ENCODE measurements around the gene NTNG1.

NTNG1 gene

GRCh38 chr1:107407011-107407410, 266.2 kb downstream of the NTNG1 start:
- TF ChIP-seq SIN3A (IDR thresholded peaks at IDR 0.05; ENCODE audit: borderline replicate concordance, insufficient read depth, low read length) (no peak), TAF1 (IDR thresholded peaks at IDR 0.05; ENCODE audit: borderline replicate concordance, insufficient read depth, low read length) (no peak), POLR2AphosphoS5 (IDR thresholded peaks at IDR 0.05; ENCODE audit: low read depth, low read length) (no peak), REST (IDR thresholded peaks at IDR 0.05; ENCODE audit: insufficient read depth in 1 of 2, low read depth in 2 of 2, low read length in 2 of 2) (no peak), FOXP2 (optimal IDR thresholded peaks at IDR 0.05; ENCODE audit: borderline replicate concordance, extremely low read depth, extremely low read length, insufficient read depth) (no peak)

GRCh38 chr1:107413546-107413945, 272.7 kb downstream of the NTNG1 start:
- TF ChIP-seq FOXP2 (optimal IDR thresholded peaks at IDR 0.05; ENCODE audit: borderline replicate concordance, extremely low read depth, extremely low read length, insufficient read depth) = no peak
- no peak for TF ChIP-seq TAF1 (IDR thresholded peaks at IDR 0.05; ENCODE audit: borderline replicate concordance, insufficient read depth, low read length)
- no peak for TF ChIP-seq POLR2AphosphoS5 (IDR thresholded peaks at IDR 0.05; ENCODE audit: low read depth, low read length)
- no peak for TF ChIP-seq REST (IDR thresholded peaks at IDR 0.05; ENCODE audit: insufficient read depth in 1 of 2, low read depth in 2 of 2, low read length in 2 of 2)
- no peak for TF ChIP-seq SIN3A (IDR thresholded peaks at IDR 0.05; ENCODE audit: borderline replicate concordance, insufficient read depth, low read length)

- TF ChIP-seq REST (IDR thresholded peaks at IDR 0.05; ENCODE audit: insufficient read depth in 1 of 2, low read depth in 2 of 2, low read length in 2 of 2) = no peak
- TF ChIP-seq SIN3A (IDR thresholded peaks at IDR 0.05; ENCODE audit: borderline replicate concordance, insufficient read depth, low read length) = no peak
- no peak for TF ChIP-seq TAF1 (IDR thresholded peaks at IDR 0.05; ENCODE audit: borderline replicate concordance, insufficient read depth, low read length)
- no peak for TF ChIP-seq POLR2AphosphoS5 (IDR thresholded peaks at IDR 0.05; ENCODE audit: low read depth, low read length)
- no peak for TF ChIP-seq FOXP2 (optimal IDR thresholded peaks at IDR 0.05; ENCODE audit: borderline replicate concordance, extremely low read depth, extremely low read length, insufficient read depth)
Measured at GRCh38 chr1:107413951-107414350, 273.1 kb downstream of the NTNG1 start.

GRCh38 chr1:107414550-107414949, 273.7 kb downstream of the NTNG1 start:
- no peak for TF ChIP-seq FOXP2 (optimal IDR thresholded peaks at IDR 0.05; ENCODE audit: borderline replicate concordance, extremely low read depth, extremely low read length, insufficient read depth)
- no peak for TF ChIP-seq TAF1 (IDR thresholded peaks at IDR 0.05; ENCODE audit: borderline replicate concordance, insufficient read depth, low read length)

GRCh38 chr1:107415241-107415640, 274.4 kb downstream of the NTNG1 start:
- TF ChIP-seq SIN3A (IDR thresholded peaks at IDR 0.05; ENCODE audit: borderline replicate concordance, insufficient read depth, low read length) = no peak
- no peak for TF ChIP-seq POLR2AphosphoS5 (IDR thresholded peaks at IDR 0.05; ENCODE audit: low read depth, low read length)
- no peak for TF ChIP-seq FOXP2 (optimal IDR thresholded peaks at IDR 0.05; ENCODE audit: borderline replicate concordance, extremely low read depth, extremely low read length, insufficient read depth)

- TF ChIP-seq TAF1 (IDR thresholded peaks at IDR 0.05; ENCODE audit: borderline replicate concordance, insufficient read depth, low read length) (no peak), POLR2AphosphoS5 (IDR thresholded peaks at IDR 0.05; ENCODE audit: low read depth, low read length) (no peak), FOXP2 (optimal IDR thresholded peaks at IDR 0.05; ENCODE audit: borderline replicate concordance, extremely low read depth, extremely low read length, insufficient read depth) (no peak), SIN3A (IDR thresholded peaks at IDR 0.05; ENCODE audit: borderline replicate concordance, insufficient read depth, low read length) (no peak), REST (IDR thresholded peaks at IDR 0.05; ENCODE audit: insufficient read depth in 1 of 2, low read depth in 2 of 2, low read length in 2 of 2) (no peak)
Measured at GRCh38 chr1:107419003-107419402, 278.2 kb downstream of the NTNG1 start.
